GM13977 (cell line): Measurements from ENCODE around the gene DRD1.
"Not testable (repeated sequence)": the region's sequence is repeated elsewhere in the genome, so short reads cannot be mapped to it uniquely, and the experiment has no call there.

Experiments used
- DNase-seq: peaks from one replicate; pipeline ENCODE4 v3.0.0; 2012; ENCODE audit warnings: low spot score
- CTCF ChIP-seq: IDR thresholded peaks from 2 replicates; pipeline ENCODE4 v1.5.1; 2012; ENCODE audit warnings: mild to moderate bottlenecking, control low read depth; ENCODE audit not compliant: insufficient read depth; ENCODE audit errors: extremely low read depth, missing control alignments
- in situ Hi-C: fragments of 300-500 bp; cut with MboI; formaldehyde crosslinking; loops from one replicate; pipeline ENCODE4 v1.12.0; 2022; ENCODE audit warnings: low sequenced_read_pairs, low pct_unique_long_range_greater_than_20kb, mixed read lengths, inconsistent platforms; ENCODE audit not compliant: unreplicated experiment

The DRD1 gene

GRCh38 chr5:175443514-175444059 is 395 bp downstream of the DRD1 start:
- no peak for TF ChIP-seq CTCF
- DNase-seq, result peak; percentile 36
- in situ Hi-C loops, result loop anchor here (10.0 kb wide), 1 partner anchor 489 kb away; no protein-coding TSS in a partner anchor

DNA sequence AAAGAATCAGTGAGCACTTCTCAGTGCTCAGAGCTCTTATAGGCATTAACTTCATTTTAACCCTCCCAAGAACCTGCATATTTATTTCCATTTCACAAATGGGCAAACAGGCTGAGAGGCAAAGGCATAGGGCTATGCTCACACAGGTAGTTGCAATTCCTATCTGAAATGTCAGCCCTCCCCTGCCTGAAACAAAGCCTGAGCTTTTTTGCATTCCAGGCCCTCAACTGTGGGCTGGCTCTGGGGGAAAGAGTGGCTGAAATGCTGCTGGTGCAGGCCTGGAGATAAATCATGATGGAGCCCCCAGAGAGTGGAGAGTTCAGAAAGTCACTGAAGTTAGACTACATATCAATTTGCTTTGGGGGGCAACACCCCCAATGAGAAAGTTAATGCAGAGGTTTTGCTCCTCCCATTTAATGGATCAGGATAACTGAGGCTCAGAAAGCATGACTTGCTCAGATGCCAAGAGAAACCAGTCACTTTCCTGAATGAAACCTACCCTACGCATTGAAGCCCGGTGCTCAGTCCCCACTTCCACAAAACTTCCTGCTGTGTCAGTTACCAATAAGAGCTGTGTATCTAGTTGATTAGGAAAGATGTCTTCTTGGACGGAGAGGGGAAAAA is 5.6 kb downstream of the DRD1 start:
- no peak for DNase-seq
- no peak for TF ChIP-seq CTCF
- in situ Hi-C loops, result no loop called here

GRCh38 chr5:175436359-175436758 is 7.6 kb downstream of the DRD1 start:
- no peak for TF ChIP-seq CTCF
- in situ Hi-C loops, result no loop called here
- DNase-seq, result no peak

GRCh38 chr5:175434800-175435199 is 9.2 kb downstream of the DRD1 start:
- DNase-seq, result no peak
- in situ Hi-C loops, result no loop called here
- TF ChIP-seq CTCF, result no peak

DNA sequence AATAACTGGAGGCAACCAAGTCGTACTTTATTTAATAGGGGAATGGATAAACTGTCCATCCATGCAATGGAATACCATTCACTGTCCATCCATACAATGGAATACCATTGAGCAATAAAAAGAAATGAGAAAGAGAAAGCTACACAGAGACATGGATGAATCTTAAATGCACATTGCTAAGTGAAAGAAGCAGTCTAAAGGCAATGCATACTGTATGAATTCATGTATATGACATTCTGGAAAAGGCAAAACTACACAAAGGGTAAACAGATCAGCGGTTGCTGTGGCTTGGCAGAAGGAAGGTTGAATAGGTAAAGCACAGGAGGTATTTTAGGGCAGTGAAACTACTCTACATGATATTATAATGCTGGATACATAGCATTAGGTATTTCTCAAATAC is 16.2 kb downstream of the DRD1 start:
- in situ Hi-C loops, result no loop called here
- no peak for TF ChIP-seq CTCF
- no peak for DNase-seq

DNA sequence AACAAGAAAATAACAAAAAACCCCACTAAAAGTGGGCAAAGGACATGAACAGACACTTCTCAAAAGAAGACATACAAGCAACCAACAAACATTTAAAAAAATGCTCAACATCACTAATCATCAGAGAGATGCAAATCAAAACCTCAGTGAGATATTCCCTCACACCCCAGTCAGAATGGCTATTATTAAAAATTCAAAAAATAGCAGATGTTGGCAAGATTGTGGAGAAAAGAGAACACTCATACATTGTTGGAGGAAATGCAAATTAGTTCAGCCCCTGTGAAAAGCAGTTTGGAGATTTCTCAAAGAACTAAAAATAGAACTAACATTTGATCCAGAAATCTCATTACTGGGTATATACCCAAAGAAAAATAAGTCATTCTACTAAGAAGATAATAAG is 19.4 kb downstream of the DRD1 start:
- DNase-seq, result not testable (repeated sequence)

GRCh38 chr5:175422058-175422457 is 21.9 kb downstream of the DRD1 start:
- TF ChIP-seq CTCF, result no peak
- in situ Hi-C loops, result no loop called here
- DNase-seq, result no peak

More for the DNA sequence above, 19.4 kb downstream of the DRD1 start:
- in situ Hi-C loops, result not testable (repeated sequence)
